BLaER1 treated with 17β-estradiol and CSF1 and Interleukin-3, amounts not matched to agents 10 nM and 100 nM (cell line): ENCODE results near the gene UBE2J2.

Source experiments
- H3K27ac ChIP-seq, 11 experiments: shearing (Covaris generic); formaldehyde crosslinking; 2 replicates each; pipeline ENCODE4 v1.8.1; 2022
- H3K27me3 ChIP-seq, 11 experiments: shearing (Covaris generic); formaldehyde crosslinking; 2 replicates each; pipeline ENCODE4 v1.8.1; 2022
- H3K36me3 ChIP-seq, 11 experiments: shearing (Covaris generic); formaldehyde crosslinking; 2 replicates each; pipeline ENCODE4 v1.8.1; 2022
- H3K4me1 ChIP-seq, 10 experiments: shearing (Covaris generic); formaldehyde crosslinking; 2 replicates each; pipeline ENCODE4 v1.8.1; 2022
- H3K4me2 ChIP-seq, 11 experiments: shearing (Covaris generic); formaldehyde crosslinking; 2 replicates each; pipeline ENCODE4 v1.8.1; 2022
- H3K4me3 ChIP-seq, 10 experiments: shearing (Covaris generic); formaldehyde crosslinking; 2 replicates each; pipeline ENCODE4 v1.8.1; 2022
- H3K9ac ChIP-seq, 11 experiments: shearing (Covaris generic); formaldehyde crosslinking; 2 replicates each; pipeline ENCODE4 v1.8.1; 2022
- H3K9me3 ChIP-seq, 11 experiments: shearing (Covaris generic); formaldehyde crosslinking; replicated peaks in 1 of 11; 2 replicates each; pipeline ENCODE4 v1.8.1; 2022
- H4K20me1 ChIP-seq, 11 experiments: shearing (Covaris generic); formaldehyde crosslinking; 2 replicates each; pipeline ENCODE4 v1.8.1; 2022
- Cebpa-rat ChIP-seq, 11 experiments: shearing (Covaris generic); IDR thresholded peaks; 2 replicates each; pipeline ENCODE4 v1.8.1; 2022

The UBE2J2 gene

GRCh38 chr1:1245817-1246576 lies 27.7 kb downstream of the UBE2J2 start:
- Histone ChIP-seq H3K27ac (no peak overlapping the region), H4K20me1 (peaks cover 39 to 83% (median 76%) of the 10 kb centered on the region in 11 experiments; a peak in 21 of 22 replicates), H3K36me3 (no peaks in the 10 kb centered on the region), H3K4me3 (no peak overlapping the region), H3K27me3 (peaks cover 34 to 62% (median 46%) of the 10 kb centered on the region in 11 experiments), H3K4me1 (peaks cover 18 to 73% (median 51%) of the 10 kb centered on the region in 10 experiments), H3K9me3 (no peaks in the 10 kb centered on the region), H3K9ac (no peak overlapping the region), H3K4me2 (peak overlapping the region in 6 of 11 experiments; percentile 5 to 37 (median 26); a peak in 8 of 22 replicates)
- no peak for TF ChIP-seq Cebpa-rat (IDR thresholded peaks at IDR 0.05)

GRCh38 chr1:1245178-1245816 lies 28.4 kb downstream of the UBE2J2 start:
- Histone ChIP-seq H3K27ac (no peak overlapping the region), H4K20me1 (peaks cover 33 to 79% (median 69%) of the 10 kb centered on the region in 11 experiments; a peak in 21 of 22 replicates), H3K4me3 (no peak overlapping the region), H3K9ac (no peak overlapping the region), H3K27me3 (peaks cover 34 to 62% (median 46%) of the 10 kb centered on the region in 11 experiments), H3K4me1 (peaks cover 15 to 70% (median 48%) of the 10 kb centered on the region in 10 experiments), H3K36me3 (no peaks in the 10 kb centered on the region), H3K4me2 (peak overlapping the region in 3 of 11 experiments; percentile 24 to 37 (median 32); a peak in 5 of 22 replicates), H3K9me3 (no peaks in the 10 kb centered on the region)
- no peak for TF ChIP-seq Cebpa-rat (IDR thresholded peaks at IDR 0.05)

GRCh38 chr1:1244192-1244811 lies 29.4 kb downstream of the UBE2J2 start:
- Histone ChIP-seq H3K9me3 (no peaks in the 10 kb centered on the region), H3K4me2 (peak overlapping the region in 7 of 11 experiments; percentile 15 to 46 (median 34); a peak in 10 of 22 replicates), H3K9ac (no peak overlapping the region), H3K4me1 (peaks cover 9 to 70% (median 46%) of the 10 kb centered on the region in 10 experiments), H3K27ac (no peak overlapping the region), H3K36me3 (no peaks in the 10 kb centered on the region), H4K20me1 (peaks cover 27 to 80% (median 65%) of the 10 kb centered on the region in 11 experiments; a peak in 21 of 22 replicates), H3K27me3 (peaks cover 34 to 62% (median 46%) of the 10 kb centered on the region in 11 experiments), H3K4me3 (no peak overlapping the region)
- no peak for TF ChIP-seq Cebpa-rat (IDR thresholded peaks at IDR 0.05)

- peak overlapping the region in 7 of 11 experiments; percentile 15 to 46 (median 34); a peak in 10 of 22 replicates for H3K4me2 ChIP-seq
- H4K20me1 ChIP-seq = peaks cover 27 to 85% (median 66%) of the 10 kb centered on the region in 11 experiments; a peak in 21 of 22 replicates
- H3K9me3 ChIP-seq = no peaks in the 10 kb centered on the region
- H3K9ac ChIP-seq = no peak overlapping the region
- peaks cover 9 to 74% (median 48%) of the 10 kb centered on the region in 10 experiments for H3K4me1 ChIP-seq
- H3K4me3 ChIP-seq = no peak overlapping the region
- TF ChIP-seq Cebpa-rat (IDR thresholded peaks at IDR 0.05) = no peak
- no peaks in the 10 kb centered on the region for H3K36me3 ChIP-seq
- H3K27me3 ChIP-seq = peaks cover 34 to 62% (median 46%) of the 10 kb centered on the region in 11 experiments
- no peak overlapping the region for H3K27ac ChIP-seq
Observed at GRCh38 chr1:1243807-1244191, 29.9 kb downstream of the UBE2J2 start.

DNA sequence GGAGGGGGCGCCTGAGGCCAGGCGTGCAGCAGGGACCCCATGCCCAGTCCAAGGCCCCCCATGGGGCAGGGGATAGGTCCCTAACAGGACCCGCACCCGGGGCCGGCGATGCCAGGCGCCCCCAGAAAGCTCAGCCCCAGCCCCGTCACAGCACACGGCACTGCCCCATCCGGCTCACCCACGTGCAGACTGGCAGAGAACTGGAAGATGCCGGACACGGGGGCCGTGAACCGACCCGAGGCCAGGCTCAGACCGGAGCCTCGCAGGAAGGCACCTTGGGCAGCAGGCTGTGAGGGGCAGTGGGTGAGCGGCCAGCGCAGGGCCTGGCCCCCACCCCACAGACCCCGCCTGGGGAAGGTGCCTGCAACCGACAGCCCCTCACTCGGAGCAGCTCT lies 30.4 kb downstream of the UBE2J2 start:
- peak overlapping the region in 6 of 11 experiments; percentile 18 to 56 (median 40); a peak in 9 of 22 replicates for H3K4me2 ChIP-seq
- no peak overlapping the region for H3K9ac ChIP-seq
- peaks cover 31 to 63% (median 42%) of the 10 kb centered on the region in 11 experiments for H3K27me3 ChIP-seq
- H3K27ac ChIP-seq = no peak overlapping the region
- H3K36me3 ChIP-seq = no peaks in the 10 kb centered on the region
- no peaks in the 10 kb centered on the region for H3K9me3 ChIP-seq
- H3K4me1 ChIP-seq = peaks cover 9 to 79% (median 53%) of the 10 kb centered on the region in 10 experiments
- H3K4me3 ChIP-seq = no peak overlapping the region
- peaks cover 27 to 86% (median 69%) of the 10 kb centered on the region in 11 experiments; a peak in 21 of 22 replicates for H4K20me1 ChIP-seq
- no peak for TF ChIP-seq Cebpa-rat (IDR thresholded peaks at IDR 0.05)

DNA sequence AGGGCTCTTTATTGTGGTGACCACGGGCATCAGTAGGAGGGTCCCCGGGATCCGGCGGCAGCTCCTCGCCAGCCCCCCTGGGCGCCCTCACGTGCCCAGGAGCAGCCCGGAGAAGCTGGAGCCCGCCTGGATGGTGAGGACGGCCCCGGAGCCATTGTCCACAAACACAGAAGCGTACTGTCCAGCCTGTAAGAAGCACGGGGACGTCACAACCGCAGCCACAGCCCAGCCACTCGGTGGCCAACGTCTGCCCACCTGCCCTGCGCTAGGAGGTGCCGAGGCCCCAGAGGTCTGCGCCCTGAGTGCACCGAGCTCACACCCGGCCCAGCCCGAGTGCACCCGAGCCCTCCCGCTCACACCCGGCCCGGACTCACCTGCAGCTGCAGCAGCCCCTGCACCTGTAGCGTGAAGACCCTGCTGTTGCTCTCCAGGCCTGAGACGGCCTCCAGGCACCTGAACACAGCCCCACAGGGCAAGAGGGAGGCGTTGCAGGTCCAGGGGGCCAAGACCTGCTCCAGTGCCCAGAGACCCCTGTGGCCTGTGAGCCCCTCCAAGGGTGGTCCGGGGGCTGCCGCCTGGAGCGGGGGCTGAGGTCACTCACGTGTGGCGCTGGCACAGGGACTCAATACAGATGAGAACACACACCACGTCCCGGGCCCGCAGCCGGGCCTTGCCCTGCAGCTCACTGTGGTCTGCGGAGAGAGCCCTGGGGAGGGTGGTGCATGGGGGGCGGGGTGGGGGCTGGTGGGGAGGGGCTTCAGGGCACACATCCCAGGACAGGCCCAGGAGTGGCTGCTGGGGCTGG lies 31.0 kb downstream of the UBE2J2 start:
- H3K4me1 ChIP-seq = peaks cover 14 to 85% (median 59%) of the 10 kb centered on the region in 10 experiments
- peak overlapping the region in 8 of 11 experiments; percentile 71 to 92 (median 88); a peak in 14 of 22 replicates for H3K4me2 ChIP-seq
- H3K27ac ChIP-seq = no peak overlapping the region
- peaks cover 21 to 86% (median 69%) of the 10 kb centered on the region in 11 experiments; a peak in 21 of 22 replicates for H4K20me1 ChIP-seq
- no peak overlapping the region for H3K4me3 ChIP-seq
- H3K27me3 ChIP-seq = peaks cover 25 to 63% (median 36%) of the 10 kb centered on the region in 11 experiments
- TF ChIP-seq Cebpa-rat (IDR thresholded peaks at IDR 0.05) = no peak
- no peak overlapping the region; a peak in 1 of 22 replicates for H3K9ac ChIP-seq
- no peaks in the 10 kb centered on the region for H3K9me3 ChIP-seq
- H3K36me3 ChIP-seq = no peaks in the 10 kb centered on the region

GRCh38 chr1:1241588-1242219 lies 31.9 kb downstream of the UBE2J2 start:
- Histone ChIP-seq H3K9me3 (no peaks in the 10 kb centered on the region), H3K4me2 (peak overlapping the region; percentile 31 to 92 (median 82); a peak in 20 of 22 replicates), H3K27ac (0 out of 22 replicates have a peak overlapping the region, but pooled peaks of 1 of the 11 experiments have one; percentile 32), H3K27me3 (peaks cover 16 to 63% (median 26%) of the 10 kb centered on the region in 11 experiments), H3K4me1 (peaks cover 24 to 86% (median 69%) of the 10 kb centered on the region in 10 experiments), H4K20me1 (peaks cover 11 to 86% (median 69%) of the 10 kb centered on the region in 11 experiments; a peak in 20 of 22 replicates), H3K4me3 (no peak overlapping the region; a peak in 1 of 20 replicates), H3K36me3 (no peaks in the 10 kb centered on the region), H3K9ac (peak overlapping the region in 8 of 11 experiments; percentile 12 to 58 (median 52); a peak in 12 of 22 replicates)
- TF ChIP-seq Cebpa-rat (IDR thresholded peaks at IDR 0.05) = no peak
